ENCODE results near the gene GRN.
"Not testable (repeated sequence)": the region's sequence is repeated elsewhere in the genome, so short reads cannot be mapped to it uniquely, and the experiment has no call there.

Gene GRN

GRCh38 chr17:44347206-44348055 is 2.3 kb downstream of the GRN start:
- DNase-seq, result not testable (repeated sequence)

DNA sequence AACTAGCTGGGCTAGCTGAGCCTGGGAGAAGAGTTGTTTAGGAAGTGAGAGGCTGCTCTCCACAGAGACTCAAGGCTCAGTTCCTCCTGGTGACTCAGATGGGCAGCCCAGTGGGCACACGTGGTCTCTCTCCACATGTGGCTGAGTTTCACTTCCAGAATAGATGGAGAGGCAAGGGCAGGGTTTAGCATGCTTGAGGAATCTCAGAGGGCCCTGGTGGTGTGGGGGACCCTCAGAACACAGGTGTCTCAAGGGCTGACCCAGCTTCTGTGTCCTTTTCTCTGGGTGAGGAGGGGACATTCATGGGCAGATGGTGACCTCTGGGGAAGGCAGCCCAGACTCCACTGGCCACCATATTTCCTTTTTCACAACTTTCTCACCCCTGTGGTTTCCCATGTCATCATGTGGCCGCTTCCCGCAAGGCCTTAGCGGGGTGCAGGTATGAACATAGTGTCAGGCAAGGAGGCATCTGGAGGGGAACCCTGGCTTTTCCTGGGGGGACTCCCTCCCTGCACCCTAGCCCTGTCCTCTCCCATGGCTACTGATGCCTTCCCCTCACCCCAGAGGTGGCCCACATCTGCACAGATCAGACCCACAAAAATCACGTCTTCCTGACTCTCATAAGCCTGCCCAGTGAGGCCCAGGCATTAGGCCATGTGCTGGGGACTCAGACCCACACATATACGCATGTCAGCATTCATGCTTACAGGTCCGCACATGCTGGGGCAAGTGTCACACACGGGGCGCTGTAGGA is 3.3 kb downstream of the GRN start:
- peak; percentile 56 for DNase-seq

- no peak for DNase-seq
These were observed 3.9 kb downstream of the GRN start for GRCh38 chr17:44348988-44349364.

- no peak for DNase-seq
These were observed 4.5 kb downstream of the GRN start for GRCh38 chr17:44349553-44350070.

GRCh38 chr17:44350733-44351226 is 5.7 kb downstream of the GRN start:
- peak; percentile 87 for DNase-seq

DNA sequence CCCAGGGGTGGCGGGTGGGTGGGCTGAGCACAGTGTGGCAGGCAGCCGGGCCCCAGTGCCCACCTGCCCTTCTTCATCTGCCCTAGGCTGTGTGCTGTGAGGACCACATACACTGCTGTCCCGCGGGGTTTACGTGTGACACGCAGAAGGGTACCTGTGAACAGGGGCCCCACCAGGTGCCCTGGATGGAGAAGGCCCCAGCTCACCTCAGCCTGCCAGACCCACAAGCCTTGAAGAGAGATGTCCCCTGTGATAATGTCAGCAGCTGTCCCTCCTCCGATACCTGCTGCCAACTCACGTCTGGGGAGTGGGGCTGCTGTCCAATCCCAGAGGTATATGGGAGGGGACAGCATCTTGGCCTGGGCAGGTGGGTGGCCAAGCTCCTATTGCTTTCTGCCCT is 6.4 kb downstream of the GRN start:
- no peak for DNase-seq

GRCh38 chr17:44351961-44352827 is 7.1 kb downstream of the GRN start:
- DNase-seq, result no peak

- no peak for DNase-seq
These were observed 7.9 kb downstream of the GRN start for GRCh38 chr17:44352828-44353671.

DNA sequence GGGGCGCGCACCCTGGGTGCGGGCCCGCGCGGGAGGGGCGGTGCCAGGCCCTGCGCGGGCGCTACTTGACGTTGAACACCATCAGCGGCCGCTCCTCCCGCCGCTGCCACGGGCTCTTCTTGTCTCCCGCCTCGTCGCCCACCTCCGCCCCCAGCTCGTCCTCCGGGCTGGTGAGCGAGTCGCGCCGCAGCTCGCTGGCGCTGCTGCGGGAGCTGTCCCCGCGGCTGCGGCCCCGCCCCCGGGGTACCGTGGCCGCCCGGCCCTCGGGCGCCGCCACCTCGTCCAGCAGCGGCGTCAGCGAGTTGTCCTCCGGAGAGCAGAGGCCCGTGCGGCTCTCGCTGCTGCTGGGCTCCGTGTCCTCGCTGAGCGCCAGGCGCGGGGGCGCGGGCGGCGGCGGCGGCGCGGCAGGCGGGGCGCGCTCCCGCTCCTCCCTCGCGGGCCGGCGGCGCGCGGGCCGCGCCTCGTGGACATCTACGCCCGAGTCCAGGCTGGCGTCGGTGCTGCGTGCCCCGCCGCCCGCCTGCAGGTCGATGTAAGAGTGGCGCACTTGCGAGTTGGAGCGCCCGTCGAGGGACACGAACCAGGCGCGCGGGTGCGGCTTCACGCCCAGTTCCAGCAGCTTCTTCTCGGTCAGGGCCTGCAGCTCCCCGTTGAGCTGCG is 8.7 kb downstream of the GRN start:
- DNase-seq, result peak; percentile 50

GRCh38 chr17:44354582-44355561 is 9.8 kb downstream of the GRN start:
- peak; percentile 71 for DNase-seq

DNA sequence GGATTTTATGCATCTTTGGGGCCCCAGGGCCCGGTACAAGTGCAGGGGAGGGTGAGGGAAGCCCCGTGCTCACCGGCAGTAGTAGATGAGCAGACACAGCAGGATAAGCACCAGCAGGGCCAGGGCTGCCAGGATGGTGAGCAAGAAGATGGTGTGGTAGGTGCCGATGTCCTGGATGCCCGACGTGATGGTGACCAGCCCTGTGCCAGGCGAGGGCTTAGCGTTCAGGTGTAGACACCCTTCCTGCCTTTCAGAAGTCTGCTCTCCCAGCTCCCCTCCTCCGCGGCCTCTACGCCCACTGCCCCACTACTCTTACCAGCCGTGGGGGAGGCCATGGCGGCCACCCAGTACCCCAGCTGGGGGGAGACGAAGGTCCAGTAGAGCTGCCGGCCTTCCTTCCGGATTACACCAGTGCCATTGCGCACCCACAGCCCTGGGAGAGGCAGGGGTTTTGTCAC is 10.6 kb downstream of the GRN start:
- no peak for DNase-seq

GRCh38 chr17:44356241-44356640 is 11.1 kb downstream of the GRN start:
- DNase-seq, result no peak

DNA sequence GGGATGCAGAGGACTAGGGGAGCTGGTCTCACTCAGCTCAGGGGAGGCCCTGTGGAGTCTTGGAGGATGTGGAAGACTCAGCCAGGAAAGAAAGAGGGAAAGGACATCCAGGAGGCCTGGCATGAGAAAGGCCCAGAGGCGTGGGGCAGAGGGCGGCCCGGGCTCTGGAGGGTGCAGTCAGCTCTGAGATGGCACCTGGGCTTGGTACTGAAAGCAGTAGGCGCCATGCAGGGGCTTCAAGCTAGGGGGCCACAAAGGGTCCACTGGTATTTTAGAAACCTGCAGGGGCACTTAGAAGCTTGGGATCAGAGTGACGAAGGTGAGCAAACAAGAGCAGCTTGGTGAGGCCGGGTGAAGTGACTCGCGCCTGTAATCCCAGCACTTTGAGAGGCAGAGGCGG is 13.0 kb downstream of the GRN start:
- DNase-seq, result no peak

GRCh38 chr17:44359006-44359405 is 13.9 kb downstream of the GRN start:
- no peak for DNase-seq

DNA sequence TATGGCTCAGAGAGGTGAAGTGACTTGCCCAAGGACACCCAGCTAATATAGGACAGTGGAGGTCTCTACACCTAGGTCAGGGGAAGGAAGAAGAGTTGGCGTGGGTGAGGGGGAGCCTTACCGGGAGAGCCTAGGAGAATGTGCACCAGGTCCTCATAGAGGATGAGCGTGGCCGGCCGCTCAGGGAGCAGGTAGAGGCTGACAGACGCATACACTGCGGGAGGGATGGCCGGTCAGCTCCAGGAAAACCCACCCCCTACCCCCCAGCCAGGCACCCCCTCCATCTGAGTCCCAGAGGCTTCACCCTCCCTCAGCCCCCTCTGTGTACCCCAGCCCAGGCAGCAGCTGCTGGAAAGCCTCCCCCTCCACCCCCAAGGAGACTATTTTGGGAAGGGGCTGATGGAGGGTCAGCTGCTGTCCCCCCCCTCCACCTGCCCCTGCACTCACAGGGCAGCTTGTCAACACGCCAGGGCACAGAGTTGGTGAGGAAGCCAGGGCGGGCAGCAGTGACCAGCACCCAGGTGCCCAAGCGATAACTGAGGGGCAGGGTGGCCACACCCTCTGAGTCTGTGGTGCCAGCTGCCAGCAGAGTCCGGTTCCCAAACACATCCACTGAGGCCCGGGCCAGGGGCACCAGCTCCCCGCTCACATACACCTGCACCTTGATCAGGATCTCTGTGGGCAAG is 14.5 kb downstream of the GRN start:
- DNase-seq, result no peak

DNA sequence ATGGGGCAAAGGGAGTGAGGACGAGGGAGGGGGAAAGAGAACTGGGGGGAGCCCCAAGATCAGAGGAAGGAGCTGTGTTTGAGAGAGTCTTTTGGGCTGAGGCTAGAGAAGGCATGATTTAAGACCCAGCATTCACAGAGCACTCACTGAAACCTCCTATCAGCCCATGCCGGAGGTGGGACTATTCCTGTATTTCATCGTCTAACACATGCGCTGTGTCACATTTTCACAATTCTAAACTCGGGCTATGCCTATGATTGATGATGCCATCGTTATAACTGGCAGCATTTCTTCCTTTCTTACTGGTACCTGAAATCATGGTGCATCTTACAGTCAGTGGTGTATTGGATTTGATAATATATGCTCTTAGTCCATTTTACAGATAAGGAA is 15.0 kb downstream of the GRN start:
- DNase-seq, result no peak

- DNase-seq, result no peak
These were observed 15.7 kb downstream of the GRN start for GRCh38 chr17:44360826-44361225.

DNA sequence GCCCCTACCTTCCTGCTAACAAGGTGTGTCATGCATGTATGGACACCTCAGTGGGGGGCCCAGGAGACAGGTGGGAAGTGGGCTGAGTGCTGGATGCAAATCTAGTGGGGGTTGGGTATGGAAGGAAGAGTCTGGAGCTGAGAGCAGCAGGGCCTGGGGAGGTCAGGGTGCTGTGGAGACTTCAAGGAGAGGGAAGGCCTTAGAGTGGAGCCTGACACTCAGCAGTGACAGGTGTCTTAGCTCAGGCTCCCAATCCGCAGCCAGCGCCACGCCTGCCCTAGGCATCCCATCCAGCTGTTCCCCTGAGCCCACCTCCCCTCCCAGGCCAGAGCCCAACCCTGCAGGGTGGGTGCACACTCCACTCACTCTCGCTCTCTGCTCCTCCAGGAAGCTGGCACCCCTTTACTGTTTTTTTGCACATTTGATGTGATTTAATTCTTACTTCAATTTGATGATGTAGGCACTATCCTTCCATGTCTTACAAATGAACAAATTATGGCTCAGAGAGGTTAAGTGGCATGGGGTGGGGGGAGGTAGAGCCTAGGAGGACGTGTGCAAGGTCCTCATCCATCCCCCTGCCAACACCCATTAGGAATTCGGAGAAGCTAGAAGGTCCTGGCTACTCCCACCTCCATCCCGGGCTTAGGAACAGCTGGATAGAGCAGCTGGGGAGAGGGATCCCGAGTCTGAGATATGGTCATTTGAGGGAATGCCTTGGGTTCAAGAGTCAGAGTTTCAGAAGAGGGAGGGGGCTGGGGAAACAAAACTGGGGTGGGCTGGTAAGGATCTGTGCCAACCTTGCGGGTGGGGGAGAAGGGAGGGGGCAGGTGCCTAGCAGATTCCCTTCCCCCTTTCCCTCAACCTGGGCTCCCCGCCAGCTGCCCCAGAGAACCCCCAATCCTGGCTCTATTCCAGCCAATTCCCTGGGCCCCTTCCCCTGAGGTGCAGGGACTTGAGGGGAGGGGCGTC is 16.5 kb downstream of the GRN start:
- no peak for DNase-seq
